SH-SY5Y (cell line): Measurements from ENCODE around the gene AUP1.

Source experiments
- GATA2 ChIP-seq: IDR thresholded peaks from 2 replicates; pipeline ENCODE4 v1.6.1; 2011; ENCODE audit warnings: mild to moderate bottlenecking, low read depth, low read length
- GATA3 ChIP-seq: IDR thresholded peaks from 2 replicates; pipeline ENCODE4 v1.6.1; 2011; ENCODE audit warnings: low read depth, mild to moderate bottlenecking, low read length, moderate library complexity

- no peak for TF ChIP-seq GATA2
- TF ChIP-seq GATA3, result no peak
These were observed 13.5 kb upstream of the AUP1 start for GRCh38 chr2:74542978-74543377.
